HG02938 (cell line): ENCODE data around the gene TUBD1.
"Not testable (repeated sequence)": the region's sequence is repeated elsewhere in the genome, so short reads cannot be mapped to it uniquely, and the experiment has no call there.

ENCODE experiments used
- ATAC-seq: cut with Tn5 transposase; IDR thresholded peaks from one replicate; pipeline ENCODE4 v1.9.1; 2021; ENCODE audit warnings: mild to moderate bottlenecking, moderate library complexity; ENCODE audit not compliant: unreplicated experiment

The TUBD1 gene

DNA sequence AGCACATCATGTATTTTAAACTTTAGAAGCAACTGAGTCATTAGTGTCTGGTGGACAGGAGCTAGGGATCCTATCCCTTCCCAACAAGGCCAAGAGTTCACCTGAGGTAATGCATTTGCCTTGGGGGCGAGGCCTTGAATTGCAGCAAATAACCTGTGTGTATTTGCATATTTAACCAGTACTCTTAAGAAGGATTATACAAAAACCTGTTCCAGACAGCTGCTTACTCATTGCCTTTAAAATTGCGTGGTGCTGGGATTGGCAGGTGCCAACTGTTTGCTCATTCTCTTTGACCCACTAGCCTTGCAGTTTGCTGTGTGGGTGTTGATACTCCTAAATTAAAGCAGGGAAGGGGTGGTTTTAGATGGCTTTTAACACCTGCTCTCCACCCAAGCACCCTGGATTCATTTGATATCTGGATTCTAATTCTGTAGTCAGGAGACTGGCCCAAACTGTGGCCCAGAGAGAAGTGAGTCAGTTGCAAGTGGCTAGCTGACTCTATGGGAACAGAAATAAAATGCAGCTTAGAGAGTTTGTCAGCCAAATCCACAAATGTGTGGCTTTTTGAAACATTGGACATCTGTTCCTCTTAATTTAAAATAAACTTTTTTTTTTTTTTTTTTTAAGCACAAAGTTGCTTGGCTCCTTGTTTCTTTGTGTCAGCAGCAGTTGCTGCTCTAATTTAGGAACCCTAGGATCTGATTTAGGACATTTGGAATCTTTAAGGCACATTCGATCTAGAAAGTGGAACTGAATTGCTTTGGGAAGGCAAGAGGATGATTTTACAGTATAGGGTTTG lies 46.9 kb downstream of the TUBD1 start:
- ATAC-seq, result no peak

DNA sequence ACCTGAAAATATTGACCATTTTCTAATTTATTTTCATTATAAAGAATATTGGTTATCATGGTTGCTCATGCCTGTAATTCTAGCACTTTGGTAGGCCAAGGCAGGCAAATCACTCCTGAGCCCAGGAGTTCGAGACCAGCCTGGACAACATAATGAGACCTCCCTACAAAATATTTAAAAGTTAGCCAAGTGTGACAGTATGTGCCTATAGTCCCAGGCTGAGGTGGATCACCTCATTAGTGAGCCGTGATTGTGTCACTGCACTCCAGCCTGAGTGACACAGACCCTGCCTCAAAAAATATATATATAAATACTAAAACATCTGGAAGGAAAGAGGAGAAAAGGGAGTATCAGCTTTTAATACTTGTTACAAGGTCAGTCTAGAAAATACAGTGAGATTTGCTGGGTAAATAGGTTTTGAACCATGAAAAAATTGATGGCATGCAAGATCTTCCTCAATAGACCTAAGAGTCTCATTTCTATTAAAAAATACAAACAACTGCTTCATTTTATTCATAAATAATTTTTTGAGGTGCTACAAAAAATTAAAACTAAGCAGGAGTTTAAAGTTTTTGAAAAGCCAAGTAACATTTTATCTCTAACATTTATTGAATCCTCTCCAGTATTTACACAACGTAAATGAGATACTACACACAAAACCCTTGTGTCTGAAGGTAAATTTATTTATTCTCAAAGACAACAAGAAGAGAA lies 47.7 kb downstream of the TUBD1 start:
- no peak for ATAC-seq

DNA sequence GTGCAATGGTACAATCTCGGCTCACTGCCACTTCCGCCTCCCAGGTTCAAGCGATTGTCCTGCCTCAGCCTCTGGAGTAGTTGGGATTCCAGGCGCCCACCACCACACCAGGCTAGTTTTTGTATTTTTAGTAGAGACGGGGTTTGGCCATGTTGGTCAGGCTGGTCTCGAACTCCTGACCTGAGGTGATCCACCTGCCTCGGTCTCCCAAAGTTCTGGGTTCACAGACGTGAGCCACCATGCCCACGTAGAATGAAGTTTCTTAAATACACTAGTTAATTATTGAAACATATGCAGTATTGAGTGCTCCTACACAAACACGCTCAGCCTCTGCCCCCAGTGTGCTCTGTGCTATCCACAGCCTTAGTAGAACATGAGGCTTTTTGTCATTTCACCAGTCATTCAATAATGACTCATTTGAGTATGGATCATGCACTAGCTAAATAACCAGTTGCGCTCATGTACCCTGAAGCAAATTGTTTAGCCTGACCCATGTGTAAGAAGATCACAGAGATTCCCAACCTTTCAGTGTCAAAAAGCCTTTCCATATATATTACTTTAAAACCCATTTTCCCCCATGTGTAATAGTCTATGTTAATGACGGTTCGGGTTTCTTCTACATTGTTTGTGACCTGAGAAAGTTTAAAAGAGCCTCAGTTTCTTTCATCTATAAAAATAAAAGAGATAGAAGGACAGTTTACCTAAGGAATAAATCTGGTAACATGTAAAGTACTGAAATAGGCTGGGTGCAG lies 49.7 kb downstream of the TUBD1 start:
- ATAC-seq, result peak; percentile 54

DNA sequence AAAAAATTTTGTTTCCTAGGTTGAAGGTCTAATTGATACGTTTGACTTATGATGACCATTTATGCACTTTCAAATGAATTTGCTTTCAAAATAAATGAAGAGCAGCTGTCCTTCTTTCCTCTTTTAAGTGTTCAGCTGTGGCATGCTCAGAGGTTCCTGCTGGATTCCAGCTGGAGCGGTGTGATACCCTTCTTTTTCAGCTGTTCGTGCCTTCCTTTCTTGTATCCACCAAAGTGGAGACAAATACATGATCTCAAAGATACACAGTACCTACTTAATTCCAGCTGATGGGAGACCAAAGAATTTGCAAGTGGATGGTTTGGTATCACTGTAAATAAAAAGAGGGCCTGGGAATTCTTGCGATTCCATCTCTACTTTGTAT lies 50.9 kb downstream of the TUBD1 start:
- not testable (repeated sequence) for ATAC-seq

DNA sequence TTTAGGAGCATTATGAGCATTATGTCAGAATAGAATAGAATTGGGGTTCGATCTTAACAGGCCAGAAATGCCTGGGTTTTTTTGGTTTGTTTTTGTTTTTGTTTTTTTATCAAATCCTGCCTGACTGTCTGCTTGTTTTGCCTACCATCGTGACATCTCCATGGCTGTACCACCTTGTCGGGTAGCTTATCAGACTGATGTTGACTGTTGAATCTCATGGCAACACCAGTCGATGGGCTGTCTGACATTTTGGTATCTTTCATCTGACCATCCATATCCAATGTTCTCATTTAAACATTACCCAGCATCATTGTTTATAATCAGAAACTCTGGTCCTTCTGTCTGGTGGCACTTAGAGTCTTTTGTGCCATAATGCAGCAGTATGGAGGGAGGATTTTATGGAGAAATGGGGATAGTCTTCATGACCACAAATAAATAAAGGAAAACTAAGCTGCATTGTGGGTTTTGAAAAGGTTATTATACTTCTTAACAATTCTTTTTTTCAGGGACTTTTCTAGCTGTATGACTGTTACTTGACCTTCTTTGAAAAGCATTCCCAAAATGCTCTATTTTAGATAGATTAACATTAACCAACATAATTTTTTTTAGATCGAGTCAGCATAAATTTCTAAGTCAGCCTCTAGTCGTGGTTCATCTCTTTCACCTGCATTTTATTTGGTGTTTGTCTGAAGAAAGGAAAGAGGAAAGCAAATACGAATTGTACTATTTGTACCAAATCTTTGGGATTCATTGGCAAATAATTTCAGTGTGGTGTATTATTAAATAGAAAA lies 51.5 kb downstream of the TUBD1 start:
- ATAC-seq, result not testable (repeated sequence)

DNA sequence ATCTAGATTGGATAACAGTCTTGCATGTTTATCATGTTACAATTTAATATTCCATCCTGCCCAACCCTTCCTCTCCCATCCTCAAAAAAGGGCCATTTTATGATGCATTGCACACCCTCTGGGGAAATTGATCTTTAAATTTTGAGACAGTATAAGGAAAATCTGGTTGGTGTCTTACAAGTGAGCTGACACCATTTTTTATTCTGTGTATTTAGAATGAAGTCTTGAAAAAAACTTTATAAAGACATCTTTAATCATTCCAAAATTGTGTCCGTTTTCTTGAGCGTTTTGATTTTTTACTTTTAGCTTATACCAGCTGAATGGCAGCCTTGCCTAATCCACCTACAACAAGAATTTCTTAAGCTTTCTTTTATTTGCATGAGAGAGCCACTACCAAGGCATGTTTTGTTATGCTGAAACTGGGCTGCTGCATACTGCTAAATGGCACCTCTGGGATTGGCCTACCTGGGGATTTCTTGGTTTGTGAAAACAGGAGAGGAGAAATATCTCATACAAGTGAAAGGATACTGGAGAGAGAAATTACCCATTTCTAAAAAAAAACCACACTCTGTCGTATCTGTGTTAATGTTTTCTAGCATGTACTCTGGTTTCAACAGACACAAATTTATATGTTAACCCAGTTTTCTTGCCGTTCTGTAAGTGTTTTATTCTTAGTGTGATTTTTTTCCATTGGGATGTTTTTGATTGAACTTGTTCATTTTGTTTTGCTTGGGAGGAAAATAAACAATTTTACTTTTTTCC lies 52.2 kb downstream of the TUBD1 start:
- ATAC-seq, result no peak

DNA sequence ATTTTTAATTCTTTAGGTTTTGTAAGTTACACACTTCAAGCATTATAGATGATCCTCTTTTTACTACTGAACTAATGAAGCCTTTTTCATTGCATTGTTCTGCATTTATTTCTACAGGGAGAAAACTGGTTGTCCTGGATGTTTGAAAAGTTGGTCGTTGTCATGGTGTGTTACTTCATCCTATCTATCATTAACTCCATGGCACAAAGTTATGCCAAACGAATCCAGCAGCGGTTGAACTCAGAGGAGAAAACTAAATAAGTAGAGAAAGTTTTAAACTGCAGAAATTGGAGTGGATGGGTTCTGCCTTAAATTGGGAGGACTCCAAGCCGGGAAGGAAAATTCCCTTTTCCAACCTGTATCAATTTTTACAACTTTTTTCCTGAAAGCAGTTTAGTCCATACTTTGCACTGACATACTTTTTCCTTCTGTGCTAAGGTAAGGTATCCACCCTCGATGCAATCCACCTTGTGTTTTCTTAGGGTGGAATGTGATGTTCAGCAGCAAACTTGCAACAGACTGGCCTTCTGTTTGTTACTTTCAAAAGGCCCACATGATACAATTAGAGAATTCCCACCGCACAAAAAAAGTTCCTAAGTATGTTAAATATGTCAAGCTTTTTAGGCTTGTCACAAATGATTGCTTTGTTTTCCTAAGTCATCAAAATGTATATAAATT lies 53.0 kb downstream of the TUBD1 start:
- no peak for ATAC-seq

DNA sequence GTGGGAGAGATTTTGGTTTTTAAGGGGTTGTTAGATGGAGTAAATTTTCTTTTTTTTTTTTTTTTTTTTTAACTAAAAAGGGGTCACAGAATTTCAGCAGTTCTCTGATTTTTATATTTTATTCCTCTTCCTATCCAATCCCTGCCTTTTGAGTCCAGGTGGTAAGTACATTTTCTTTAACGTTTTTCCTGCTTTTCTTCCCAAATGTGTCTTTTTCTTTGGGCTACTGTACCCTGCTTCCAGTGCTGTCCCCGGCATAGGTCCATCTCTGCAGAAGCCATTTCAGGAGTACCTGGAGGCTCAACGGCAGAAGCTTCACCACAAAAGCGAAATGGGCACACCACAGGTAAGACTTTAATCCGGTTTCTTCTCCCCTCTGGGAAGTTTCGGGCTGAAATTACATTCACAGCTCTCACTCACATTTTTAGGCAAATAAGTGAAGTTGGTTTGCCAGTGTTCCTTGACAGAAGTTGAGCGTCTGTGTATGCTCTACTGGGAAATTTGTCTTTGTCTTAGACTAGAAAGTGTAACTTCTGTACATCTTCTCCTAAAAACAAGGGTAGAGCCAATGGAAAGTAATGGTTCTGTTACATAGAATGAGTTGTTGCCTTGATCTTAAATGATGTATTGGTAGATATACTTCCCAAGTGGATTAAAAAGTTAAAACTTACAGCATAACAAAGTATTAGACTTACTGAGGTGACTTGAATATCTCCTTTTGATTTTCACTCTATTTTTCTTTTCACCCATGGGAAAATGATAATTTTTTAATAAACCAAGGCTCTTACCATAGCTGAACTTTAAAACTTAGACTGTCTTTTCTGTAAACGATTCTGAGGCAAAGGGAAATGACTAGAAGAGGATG lies 54.5 kb downstream of the TUBD1 start:
- no peak for ATAC-seq

DNA sequence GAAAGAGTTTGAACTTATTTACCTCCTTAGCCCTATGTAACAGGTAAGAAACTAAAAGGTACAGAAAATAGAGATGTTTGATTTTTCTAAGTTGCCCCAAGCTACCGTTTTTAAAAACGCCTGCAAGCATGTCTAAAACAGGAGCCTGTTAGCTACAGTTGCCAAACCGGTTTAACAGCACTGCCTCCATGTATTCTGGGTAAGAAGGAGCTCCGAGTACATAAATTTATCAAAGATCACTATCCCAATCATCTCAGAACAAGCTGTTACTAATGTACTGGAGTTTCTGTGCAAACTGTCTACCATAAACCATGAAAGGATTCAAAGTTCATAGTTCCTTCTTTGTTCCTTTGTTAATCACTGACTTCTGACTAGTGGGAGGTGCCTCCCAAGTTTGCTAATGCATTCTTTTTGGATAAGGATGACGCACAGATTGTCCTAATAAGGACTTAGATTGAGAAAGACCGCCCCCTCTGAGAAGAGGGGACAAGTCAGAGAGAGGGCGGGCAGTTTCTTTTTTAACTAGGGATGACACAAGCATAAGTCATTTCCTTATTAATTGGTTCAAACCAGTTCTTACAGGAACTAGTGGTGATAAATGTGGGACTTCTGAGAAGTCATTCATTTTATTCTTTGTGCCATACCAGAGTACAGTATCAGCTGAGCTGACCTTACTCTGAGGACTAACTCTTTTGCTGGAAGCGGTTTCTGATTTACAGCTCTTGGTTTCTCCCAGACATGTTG lies 55.3 kb downstream of the TUBD1 start:
- peak; percentile 81 for ATAC-seq

DNA sequence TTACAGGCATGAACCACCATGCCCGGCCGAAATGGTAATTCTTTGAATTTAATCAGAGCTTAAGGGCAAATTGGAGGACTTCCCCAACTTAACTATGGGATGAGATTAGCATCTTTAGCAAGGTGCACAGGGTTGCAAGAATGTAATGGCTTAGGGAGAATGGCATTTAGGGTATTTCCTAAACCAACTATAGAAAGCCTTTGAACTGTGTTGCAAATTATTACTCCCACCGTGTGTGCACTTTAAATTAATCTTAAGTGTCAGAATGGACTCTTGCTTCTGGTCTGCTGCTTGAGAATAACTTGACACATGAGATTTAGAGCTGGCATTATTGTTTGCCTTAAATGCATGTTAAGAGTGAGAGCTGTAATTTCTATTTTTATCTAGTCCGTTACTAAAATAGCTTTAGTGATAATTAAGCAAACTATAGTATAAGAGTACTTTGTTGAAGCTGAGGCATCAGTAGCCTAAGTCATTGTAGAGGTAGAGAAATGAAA lies 59.8 kb downstream of the TUBD1 start:
- ATAC-seq, result no peak

DNA sequence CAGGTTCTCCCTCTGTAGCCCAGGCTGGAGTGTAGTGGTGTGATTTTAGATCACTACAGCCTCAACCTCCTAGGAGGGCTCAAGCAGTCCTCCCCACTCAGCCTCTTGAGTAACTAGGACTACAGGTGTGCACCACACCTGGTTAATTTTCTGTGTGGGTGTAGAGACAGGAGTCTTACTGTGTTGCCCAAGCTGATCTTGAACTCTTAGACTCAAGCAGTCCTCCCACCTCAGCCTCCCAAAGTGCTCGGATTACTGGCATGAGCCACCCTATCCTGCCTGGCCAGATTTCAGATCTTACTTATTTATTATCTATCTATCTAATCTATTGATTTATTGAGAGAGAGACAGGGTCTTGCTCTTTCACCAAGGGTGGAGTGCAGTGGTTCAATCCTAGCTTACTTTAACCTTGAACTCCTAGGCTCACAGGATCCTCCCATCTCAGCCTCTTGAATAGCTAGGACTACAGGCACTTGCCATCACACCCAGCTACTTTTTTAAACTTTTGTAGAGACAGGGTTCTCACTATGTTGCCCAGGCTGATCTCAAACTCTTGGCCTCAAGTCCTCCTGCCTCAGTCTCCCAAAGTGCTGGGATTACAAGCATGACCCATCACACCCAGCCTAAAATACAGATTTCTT lies 61.8 kb downstream of the TUBD1 start:
- no peak for ATAC-seq

DNA sequence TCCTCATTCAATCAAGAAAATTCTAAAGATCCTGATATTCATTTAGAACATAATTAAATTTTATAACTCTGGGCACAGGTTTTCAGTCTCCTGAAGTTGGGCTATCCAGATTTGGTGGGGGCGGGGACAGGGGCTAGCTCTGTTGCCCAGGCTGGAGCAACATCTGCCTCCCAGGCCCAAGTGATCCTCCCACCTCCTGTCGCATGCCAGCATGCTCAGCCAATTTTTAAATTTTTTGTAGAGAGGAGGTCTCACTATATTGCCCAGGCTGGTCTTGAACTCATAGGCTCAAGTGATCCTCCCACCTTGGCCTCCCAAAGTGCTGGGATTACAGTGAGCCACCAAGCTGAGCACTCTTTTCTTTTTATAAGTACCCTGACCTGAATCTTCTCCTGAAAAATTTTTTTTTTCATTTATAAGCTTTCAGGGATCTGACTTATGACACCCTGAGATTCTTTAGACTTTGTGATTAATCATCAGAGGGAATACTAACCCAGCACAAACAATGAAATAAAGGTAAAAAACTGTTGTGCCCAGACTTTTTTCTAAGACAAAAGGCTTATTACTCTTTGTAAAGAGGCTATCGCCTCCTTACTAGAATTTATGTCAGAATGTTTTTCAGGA lies 62.6 kb downstream of the TUBD1 start:
- ATAC-seq, result no peak

DNA sequence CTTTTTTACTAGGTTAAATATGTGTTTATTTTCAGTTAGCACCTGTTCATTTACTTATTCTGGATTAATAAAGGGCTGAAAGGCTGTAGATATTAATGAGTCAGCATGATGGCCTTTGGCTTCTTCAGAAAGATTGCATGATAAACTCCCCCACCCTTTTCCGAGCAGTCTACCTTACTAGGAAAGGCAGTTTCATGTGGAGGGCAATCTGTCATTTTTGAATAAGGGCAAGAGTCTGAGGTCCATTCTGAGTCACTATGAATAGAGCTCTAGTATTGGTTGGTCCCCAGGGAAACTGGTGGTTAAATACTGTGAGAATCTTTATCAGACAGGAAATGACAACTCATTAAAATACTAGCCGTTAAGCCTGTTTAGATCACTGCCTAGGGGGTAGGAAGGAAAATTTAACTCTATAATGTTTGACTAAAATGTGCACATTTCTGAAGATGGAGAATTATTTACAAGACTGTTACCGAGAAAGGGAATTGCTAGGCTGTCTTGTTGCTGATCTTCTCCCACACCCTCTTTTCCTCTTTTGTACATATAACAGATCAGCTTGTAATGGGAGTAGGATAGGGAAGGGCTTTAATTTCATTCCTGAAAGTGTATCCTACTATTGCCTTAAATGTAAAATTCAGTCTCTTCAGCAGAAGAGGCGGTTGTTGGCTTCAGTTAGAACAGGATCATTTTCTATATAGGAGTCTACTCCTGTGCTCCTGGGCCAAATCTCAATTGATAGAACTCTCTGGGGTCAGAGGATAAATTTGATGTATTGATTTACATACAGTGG lies 63.3 kb downstream of the TUBD1 start:
- ATAC-seq, result peak; percentile 67

DNA sequence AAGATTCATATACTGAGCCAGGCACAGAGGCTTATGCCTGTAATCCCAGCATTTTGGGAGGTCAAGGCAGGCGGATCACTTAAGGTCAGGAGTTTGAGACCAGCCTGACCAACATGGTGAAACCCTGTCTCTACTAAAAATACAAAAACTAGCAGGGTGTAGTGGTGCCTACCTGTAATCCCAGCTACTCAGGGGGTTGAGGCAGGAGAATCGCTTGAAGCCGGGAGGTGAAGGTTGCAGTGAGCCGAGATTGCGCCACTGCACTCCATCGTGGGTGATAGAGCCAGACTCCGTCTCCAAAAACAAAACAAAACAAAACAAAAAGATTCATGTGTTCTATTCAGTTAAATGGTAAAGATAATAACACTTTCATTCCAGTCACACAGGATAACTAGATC lies 63.9 kb downstream of the TUBD1 start:
- ATAC-seq, result not testable (repeated sequence)

DNA sequence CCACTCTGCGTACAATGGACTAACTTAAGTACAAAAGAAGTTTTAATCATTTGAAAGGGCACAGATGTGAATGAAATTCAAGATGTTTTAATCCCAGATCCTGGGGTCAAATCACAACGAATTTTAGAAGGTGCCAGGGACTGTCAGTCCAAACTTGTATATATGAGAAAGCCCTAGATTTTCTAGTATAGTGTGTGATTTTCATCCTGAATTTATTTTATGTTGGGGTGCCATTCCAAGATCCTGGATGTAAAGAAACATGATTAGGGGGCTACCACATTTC lies 64.3 kb downstream of the TUBD1 start:
- ATAC-seq, result no peak

DNA sequence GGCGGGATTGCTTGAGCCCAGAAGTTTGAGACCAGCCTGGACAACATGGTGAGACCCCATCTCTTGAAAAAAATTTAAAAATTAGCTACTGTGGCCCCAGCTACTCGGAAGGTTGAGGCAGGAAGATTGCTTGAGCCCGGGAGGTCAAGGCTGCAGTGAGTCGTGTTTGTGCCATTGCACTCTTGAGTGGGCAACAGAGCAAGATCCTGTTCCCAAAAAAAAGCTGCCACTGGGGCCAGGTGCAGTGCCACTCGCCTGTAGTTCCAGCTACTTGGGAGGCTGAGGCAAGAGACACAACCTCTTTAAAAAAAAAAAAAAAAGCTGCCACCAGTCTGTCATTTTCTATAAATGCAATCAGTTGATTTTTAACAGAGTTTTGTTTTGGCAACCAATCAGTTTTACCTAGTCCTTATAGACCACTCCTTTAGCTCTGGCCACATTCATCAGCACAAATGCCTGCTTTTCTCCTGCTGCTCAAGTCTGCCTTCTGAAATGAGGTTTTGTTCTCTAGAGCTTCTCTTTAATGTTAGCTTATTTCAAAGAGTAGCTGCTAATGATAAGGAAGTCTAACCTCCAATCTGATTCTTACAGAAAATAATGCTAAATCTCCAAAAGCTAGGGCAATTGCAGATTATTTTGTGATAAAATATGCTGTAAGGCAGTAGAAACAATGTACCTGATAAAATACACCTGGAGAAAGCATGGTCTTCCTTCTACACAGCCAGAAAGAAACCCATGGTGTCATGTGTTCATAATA lies 64.8 kb downstream of the TUBD1 start:
- ATAC-seq, result no peak
